Keratinocyte (primary cell): ENCODE results near the gene TAOK3. TPM values are rescaled to one million over a fixed set of nuclear protein-coding genes. Genes with fewer than 3 reads are reported as not detected.

ENCODE experiments used
- DNase-seq: peaks from one replicate; pipeline ENCODE4 v3.0.0-alpha.2; 2011; ENCODE audit warnings: low read depth, missing footprints, low spot score
- FAIRE-seq: peaks from 2 replicates; lab custom pipeline; 2011; peaks lifted over from hg19 to GRCh38; lab: Jason Lieb, UNC
- H2AFZ ChIP-seq: 2 replicates; pipeline ENCODE4 v1.6.0; 2012; ENCODE audit warnings: low read length, control low read depth, inconsistent platforms; ENCODE audit not compliant: control insufficient read depth
- H3K27ac ChIP-seq: 2 replicates; pipeline ENCODE4 v1.5.1; 2011; ENCODE audit warnings: low read length; ENCODE audit not compliant: control insufficient read depth, insufficient read depth
- H3K27me3 ChIP-seq: 3 replicates; pipeline ENCODE4 v1.6.0; 2011; ENCODE audit warnings: low read length; ENCODE audit not compliant: control insufficient read depth, insufficient read depth; ENCODE audit errors: extremely low read depth
- H3K36me3 ChIP-seq, 2 experiments: 2 replicates in 1 of 2; 3 replicates in 1 of 2; pipeline ENCODE4 v1.5.1; 2011; ENCODE audit warnings: low read length in 2 of 2, mild to moderate bottlenecking in 1 of 2; ENCODE audit not compliant: control insufficient read depth in 2 of 2, insufficient read depth in 2 of 2; ENCODE audit errors: extremely low read depth in 1 of 2
- H3K4me1 ChIP-seq: 3 replicates; pipeline ENCODE4 v1.5.1; 2011; ENCODE audit warnings: low read length; ENCODE audit not compliant: control insufficient read depth, insufficient read depth; ENCODE audit errors: extremely low read depth
- H3K4me2 ChIP-seq: 3 replicates; pipeline ENCODE4 v1.6.0; 2011; ENCODE audit warnings: low read depth, low read length; ENCODE audit not compliant: control insufficient read depth, insufficient read depth; ENCODE audit errors: extremely low read depth
- H3K4me3 ChIP-seq, 3 experiments: fragments of 200-600 bp in 1 of 3; sonication (generic) in 1 of 3; 2 replicates in 2 of 3; 3 replicates in 1 of 3; pipeline ENCODE4 v1.5.1; 2011 to 2016; ENCODE audit warnings: low read length in 3 of 3, mild to moderate bottlenecking in 3 of 3, control low read depth in 2 of 3, inconsistent platforms in 1 of 3, low read depth in 1 of 3, mixed read lengths in 1 of 3, mixed run types in 1 of 3, moderate library complexity in 1 of 3; ENCODE audit not compliant: control insufficient read depth in 2 of 3, insufficient read depth in 2 of 3; ENCODE audit errors: extremely low read depth in 1 of 3
- H3K79me2 ChIP-seq: 2 replicates; pipeline ENCODE4 v1.6.0; 2012; ENCODE audit warnings: low read length; ENCODE audit not compliant: control insufficient read depth, insufficient read depth
- H3K9ac ChIP-seq: 3 replicates; pipeline ENCODE4 v1.6.0; 2011; ENCODE audit warnings: low read length; ENCODE audit not compliant: control insufficient read depth, insufficient read depth; ENCODE audit errors: extremely low read depth
- H3K9me1 ChIP-seq: 3 replicates; pipeline ENCODE4 v1.6.0; 2011; ENCODE audit warnings: low read length; ENCODE audit not compliant: control insufficient read depth, insufficient read depth; ENCODE audit errors: extremely low read depth
- H3K9me3 ChIP-seq: 2 replicates; pipeline ENCODE4 v1.5.1; 2012; ENCODE audit warnings: low read depth, low read length; ENCODE audit not compliant: control insufficient read depth
- H4K20me1 ChIP-seq: 3 replicates; pipeline ENCODE4 v1.6.0; 2011; ENCODE audit warnings: low read length; ENCODE audit not compliant: control insufficient read depth, insufficient read depth; ENCODE audit errors: extremely low read depth
- EZH2 ChIP-seq: IDR thresholded peaks from one replicate; pipeline ENCODE4 v1.6.1; 2012; ENCODE audit warnings: inconsistent platforms, mild to moderate bottlenecking, low read length, moderate library complexity
- dilution Hi-C: fragments of 300-500 bp; cut with MboI; formaldehyde crosslinking; loops from one replicate; pipeline ENCODE4 v1.7.0; 2020; ENCODE audit warnings: low sequenced_read_pairs; ENCODE audit not compliant: extremely low pct_ligation_motif_present
- polyA plus RNA-seq, 5 experiments: library from polyadenylated mRNA; depleted of rRNA in 3 of 5; stranded (reverse) in 3 of 5; stranded (forward) in 1 of 5; unstranded in 1 of 5; fragments of >200 nt; gene quantifications; 1 replicate in 1 of 5; 2 replicates in 3 of 5; 3 replicates in 1 of 5; pipeline versions ENCODE4 v1.2.1 to v1.2.3, GENCODE V29; 2011 to 2012; ENCODE audit warnings: missing spikeins in 2 of 5, low read depth in 1 of 5, low replicate concordance in 1 of 5
- TF ChIP-seq, protein P1 (sequence below), 3 experiments: IDR thresholded peaks in 1 of 3; conservative IDR thresholded peaks in 1 of 3; optimal IDR thresholded peaks in 1 of 3; 2 replicates in 2 of 3; 3 replicates in 1 of 3; pipeline versions ENCODE3 to v1.5.1; 2011; ENCODE audit warnings: low read length in 3 of 3, mild to moderate bottlenecking in 3 of 3, moderate library complexity in 2 of 3, control low read depth in 1 of 3, inconsistent platforms in 1 of 3; ENCODE audit not compliant: insufficient read depth in 2 of 3; ENCODE audit errors: extremely low read depth in 1 of 3

TAOK3 gene
- polyA plus RNA-seq, 1 donor (not counting 4 experiments of a cell fraction or from before 2014, with no cell fraction given), result 35.0 TPM

GRCh38 chr12:118290130-118290529, 82.6 kb downstream of the TAOK3 start:
- no peak for FAIRE-seq
- H3K79me2 ChIP-seq, result peaks cover 13% of the 10 kb centered on the region
- H3K4me1 ChIP-seq, result no peaks in the 10 kb centered on the region
- dilution Hi-C loops, result no loop called here
- TF ChIP-seq, protein P1, sequence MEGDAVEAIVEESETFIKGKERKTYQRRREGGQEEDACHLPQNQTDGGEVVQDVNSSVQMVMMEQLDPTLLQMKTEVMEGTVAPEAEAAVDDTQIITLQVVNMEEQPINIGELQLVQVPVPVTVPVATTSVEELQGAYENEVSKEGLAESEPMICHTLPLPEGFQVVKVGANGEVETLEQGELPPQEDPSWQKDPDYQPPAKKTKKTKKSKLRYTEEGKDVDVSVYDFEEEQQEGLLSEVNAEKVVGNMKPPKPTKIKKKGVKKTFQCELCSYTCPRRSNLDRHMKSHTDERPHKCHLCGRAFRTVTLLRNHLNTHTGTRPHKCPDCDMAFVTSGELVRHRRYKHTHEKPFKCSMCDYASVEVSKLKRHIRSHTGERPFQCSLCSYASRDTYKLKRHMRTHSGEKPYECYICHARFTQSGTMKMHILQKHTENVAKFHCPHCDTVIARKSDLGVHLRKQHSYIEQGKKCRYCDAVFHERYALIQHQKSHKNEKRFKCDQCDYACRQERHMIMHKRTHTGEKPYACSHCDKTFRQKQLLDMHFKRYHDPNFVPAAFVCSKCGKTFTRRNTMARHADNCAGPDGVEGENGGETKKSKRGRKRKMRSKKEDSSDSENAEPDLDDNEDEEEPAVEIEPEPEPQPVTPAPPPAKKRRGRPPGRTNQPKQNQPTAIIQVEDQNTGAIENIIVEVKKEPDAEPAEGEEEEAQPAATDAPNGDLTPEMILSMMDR (optimal IDR thresholded peaks at IDR 0.05 in 1 of 3, IDR thresholded peaks at IDR 0.05 in 1 of 3, conservative IDR thresholded peaks at IDR 0.05 in 1 of 3; ENCODE audit: extremely low read depth in 1 of 3, insufficient read depth in 2 of 3, low read length in 3 of 3), result no peak
- TF ChIP-seq EZH2, result no peak
- DNase-seq, result no peak
- no peak overlapping the region for H2AFZ ChIP-seq
- no peaks in the 10 kb centered on the region for H4K20me1 ChIP-seq
- H3K27ac ChIP-seq, result no peak overlapping the region
- H3K9me3 ChIP-seq, result no peaks in the 10 kb centered on the region
- H3K36me3 ChIP-seq, result no peaks in the 10 kb centered on the region
- H3K9ac ChIP-seq, result no peak overlapping the region
- H3K27me3 ChIP-seq, result no peaks in the 10 kb centered on the region
- no peak overlapping the region for H3K4me2 ChIP-seq
- H3K9me1 ChIP-seq, result peaks cover 2% of the 10 kb centered on the region
- H3K4me3 ChIP-seq, result no peak overlapping the region

DNA sequence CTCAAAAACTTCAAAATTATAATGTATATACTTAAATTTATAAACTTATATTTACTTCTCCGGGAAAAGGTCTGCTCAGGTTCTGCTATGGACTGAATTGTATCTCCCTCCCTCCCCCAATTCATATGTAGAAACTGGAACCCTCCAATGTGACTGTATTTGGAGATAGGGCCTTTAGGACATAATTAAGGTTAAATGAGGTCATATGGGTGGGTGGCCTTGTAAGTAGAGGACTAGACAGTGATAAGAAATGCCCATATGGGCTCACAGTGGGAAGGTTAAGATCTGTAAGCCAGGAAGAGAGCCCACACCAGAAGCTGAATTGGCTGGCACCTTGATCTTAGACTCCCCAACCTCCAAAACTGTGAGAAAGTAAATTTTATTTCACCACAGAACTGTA, 84.5 kb downstream of the TAOK3 start:
- dilution Hi-C loops, result no loop called here

More for the DNA sequence above, 84.5 kb downstream of the TAOK3 start:
- Histone ChIP-seq H3K9me1 (peaks cover 2% of the 10 kb centered on the region), H3K27me3 (no peaks in the 10 kb centered on the region), H3K9ac (no peak overlapping the region), H4K20me1 (no peaks in the 10 kb centered on the region), H3K4me3 (no peak overlapping the region), H3K79me2 (peaks cover 13% of the 10 kb centered on the region), H2AFZ (no peak overlapping the region), H3K4me2 (no peak overlapping the region), H3K9me3 (no peaks in the 10 kb centered on the region), H3K4me1 (no peaks in the 10 kb centered on the region), H3K36me3 (no peaks in the 10 kb centered on the region), H3K27ac (no peak overlapping the region)
- no peak for FAIRE-seq
- TF ChIP-seq, protein P1 (optimal IDR thresholded peaks at IDR 0.05 in 1 of 3, IDR thresholded peaks at IDR 0.05 in 1 of 3, conservative IDR thresholded peaks at IDR 0.05 in 1 of 3; ENCODE audit: extremely low read depth in 1 of 3, insufficient read depth in 2 of 3, low read length in 3 of 3), result no peak
- TF ChIP-seq EZH2, result no peak
- DNase-seq, result no peak
